ENCODE measurements around the gene SCYGR7.
"Not testable (repeated sequence)": the region's sequence is repeated elsewhere in the genome, so short reads cannot be mapped to it uniquely, and the experiment has no call there.

The SCYGR7 gene

GRCh38 chr2:227756261-227756660 lies 28.1 kb downstream of the SCYGR7 start:
- not testable (repeated sequence) for H3K36me3 ChIP-seq (ENCODE audit: control insufficient read depth, insufficient read depth, low read length); H3K4me3 ChIP-seq (ENCODE audit: extremely low read depth, insufficient read depth, low read length, poor library complexity, severe bottlenecking); H3K27ac ChIP-seq (ENCODE audit: low read depth, low read length, severe bottlenecking); H3K9me3 ChIP-seq (ENCODE audit: control insufficient read depth, low read length); H3K4me1 ChIP-seq (ENCODE audit: control insufficient read depth, insufficient read depth, low read length, poor library complexity, severe bottlenecking)
- 100% methylated on average over 2 of the region's 4 CpGs; no CpG with 5 or more reads in 1 of the 2 experiments for WGBS, 2 experiments (ENCODE audit: insufficient coverage in 2 of 2)

- H3K9me3 ChIP-seq (ENCODE audit: control insufficient read depth, low read length) = no peaks in the 10 kb centered on the region
- H3K36me3 ChIP-seq (ENCODE audit: control insufficient read depth, insufficient read depth, low read length) = no peaks in the 10 kb centered on the region
- H3K4me1 ChIP-seq (ENCODE audit: control insufficient read depth, insufficient read depth, low read length, poor library complexity, severe bottlenecking) = peaks cover 4% of the 10 kb centered on the region
- H3K27ac ChIP-seq (ENCODE audit: low read depth, low read length, severe bottlenecking) = peak overlapping the region; percentile 86
- 57 to 66% methylated on average over 8 to 13 of the region's 13 CpGs for WGBS, 2 experiments (ENCODE audit: insufficient coverage in 2 of 2)
- H3K4me3 ChIP-seq (ENCODE audit: extremely low read depth, insufficient read depth, low read length, poor library complexity, severe bottlenecking) = no peak overlapping the region
Measured at GRCh38 chr2:227759411-227760118, 31.4 kb downstream of the SCYGR7 start.

DNA sequence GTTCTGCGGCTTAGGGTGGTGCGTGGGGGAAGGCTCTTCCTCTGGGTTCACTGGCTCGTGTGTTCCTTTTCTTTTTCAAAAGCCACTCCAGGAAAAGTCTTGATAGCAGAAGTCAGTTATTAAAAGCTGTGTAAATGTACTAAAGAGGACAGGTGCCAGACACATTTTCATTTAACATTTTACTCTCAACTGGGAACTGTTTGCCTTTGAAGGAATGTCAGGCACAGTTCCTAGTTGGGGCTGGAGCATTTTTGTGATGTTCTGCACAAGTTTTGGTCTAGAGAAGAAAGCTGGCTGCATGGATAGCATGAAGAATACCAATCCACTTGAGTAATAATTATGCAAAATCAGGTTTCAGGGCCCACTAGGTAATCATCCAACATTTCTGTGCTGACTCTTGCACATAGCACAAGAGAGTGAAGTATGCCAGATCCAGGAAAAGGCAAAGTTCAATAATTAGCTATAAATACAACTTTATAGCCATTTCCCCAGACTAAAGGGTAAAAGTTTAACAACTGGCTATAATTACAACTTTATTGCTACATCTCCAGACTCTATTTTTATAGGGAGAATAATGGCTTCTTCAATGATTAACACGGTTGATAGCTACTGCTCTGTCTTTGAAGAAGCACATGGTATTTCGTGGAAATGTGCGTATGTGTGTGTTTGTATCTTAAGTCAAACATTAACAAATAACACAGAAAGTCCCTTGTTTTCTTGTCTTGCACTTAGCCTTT lies 33.8 kb downstream of the SCYGR7 start:
- H3K27ac ChIP-seq (ENCODE audit: low read depth, low read length, severe bottlenecking) = no peak overlapping the region
- no peaks in the 10 kb centered on the region for H3K36me3 ChIP-seq (ENCODE audit: control insufficient read depth, insufficient read depth, low read length)
- H3K4me3 ChIP-seq (ENCODE audit: extremely low read depth, insufficient read depth, low read length, poor library complexity, severe bottlenecking) = no peak overlapping the region
- 100% methylated on average over 1 of the region's 6 CpGs for WGBS, 2 experiments (ENCODE audit: insufficient coverage in 2 of 2)
- peaks cover 10% of the 10 kb centered on the region for H3K4me1 ChIP-seq (ENCODE audit: control insufficient read depth, insufficient read depth, low read length, poor library complexity, severe bottlenecking)
- no peaks in the 10 kb centered on the region for H3K9me3 ChIP-seq (ENCODE audit: control insufficient read depth, low read length)

DNA sequence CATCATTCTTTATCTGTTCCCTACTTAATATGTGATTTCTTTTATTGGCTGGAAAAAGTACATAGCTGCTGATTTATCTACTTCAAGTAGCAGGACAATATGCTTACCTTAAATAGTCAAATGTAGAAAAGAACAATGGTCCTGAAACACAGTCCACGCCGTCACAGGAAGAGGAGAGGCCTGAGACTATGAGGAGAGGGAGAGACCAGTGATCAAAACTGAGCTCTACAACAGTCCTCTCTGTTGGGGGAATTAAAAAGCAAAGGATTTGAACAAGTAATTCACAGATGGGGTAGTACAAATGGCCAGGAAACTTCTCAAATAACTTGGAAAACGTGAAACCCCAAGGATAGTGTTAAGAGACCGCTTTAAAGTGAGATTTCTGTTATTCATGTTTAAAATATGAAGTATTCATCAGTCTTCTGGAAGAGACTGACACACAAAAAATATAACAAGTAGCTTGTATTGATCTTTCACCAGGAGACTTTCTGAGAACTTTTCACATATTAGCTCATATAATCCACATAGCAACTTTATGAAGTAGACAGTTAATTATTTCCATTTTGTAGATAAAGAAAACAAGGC lies 37.7 kb downstream of the SCYGR7 start:
- H3K27ac ChIP-seq (ENCODE audit: low read depth, low read length, severe bottlenecking) = no peak overlapping the region
- no peaks in the 10 kb centered on the region for H3K36me3 ChIP-seq (ENCODE audit: control insufficient read depth, insufficient read depth, low read length)
- H3K4me1 ChIP-seq (ENCODE audit: control insufficient read depth, insufficient read depth, low read length, poor library complexity, severe bottlenecking) = peaks cover 5% of the 10 kb centered on the region
- 31 to 42% methylated on average over 3 of the region's 4 CpGs for WGBS, 2 experiments (ENCODE audit: insufficient coverage in 2 of 2)
- H3K9me3 ChIP-seq (ENCODE audit: control insufficient read depth, low read length) = no peaks in the 10 kb centered on the region
- H3K4me3 ChIP-seq (ENCODE audit: extremely low read depth, insufficient read depth, low read length, poor library complexity, severe bottlenecking) = no peak overlapping the region

DNA sequence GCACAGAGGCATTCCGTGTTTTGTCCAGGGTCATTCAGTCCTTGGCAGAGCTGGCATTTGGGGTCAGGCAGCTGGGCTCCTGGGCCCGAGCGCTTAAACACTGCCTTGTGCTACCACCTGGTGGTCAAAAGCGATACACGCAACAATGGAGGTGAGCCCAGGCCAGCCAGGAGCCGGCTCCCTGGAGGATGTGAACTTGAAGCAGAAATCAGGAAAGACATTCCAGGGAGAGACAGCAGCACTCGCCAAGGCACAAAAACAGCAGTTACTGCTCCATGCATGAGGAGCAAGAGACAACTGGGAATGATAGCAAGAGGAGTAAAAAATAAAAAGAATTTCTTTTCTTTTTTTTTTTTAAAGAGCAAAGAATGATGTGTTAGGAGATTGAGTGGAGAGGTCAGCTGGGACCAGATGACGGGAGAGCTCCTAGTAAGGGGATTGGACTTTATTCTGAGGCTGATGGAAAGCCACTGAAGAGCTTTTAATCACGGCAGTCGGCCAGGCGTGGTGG lies 38.3 kb downstream of the SCYGR7 start:
- Histone ChIP-seq H3K27ac (ENCODE audit: low read depth, low read length, severe bottlenecking) (no peak overlapping the region), H3K9me3 (ENCODE audit: control insufficient read depth, low read length) (no peaks in the 10 kb centered on the region), H3K36me3 (ENCODE audit: control insufficient read depth, insufficient read depth, low read length) (no peaks in the 10 kb centered on the region), H3K4me1 (ENCODE audit: control insufficient read depth, insufficient read depth, low read length, poor library complexity, severe bottlenecking) (peaks cover 5% of the 10 kb centered on the region), H3K4me3 (ENCODE audit: extremely low read depth, insufficient read depth, low read length, poor library complexity, severe bottlenecking) (no peak overlapping the region)
- WGBS, 2 experiments (ENCODE audit: insufficient coverage in 2 of 2) = 27 to 42% methylated on average over 10 of the region's 11 CpGs

GRCh38 chr2:227767830-227768229 lies 39.7 kb downstream of the SCYGR7 start:
- Histone ChIP-seq H3K27ac (ENCODE audit: low read depth, low read length, severe bottlenecking) (no peak overlapping the region), H3K4me1 (ENCODE audit: control insufficient read depth, insufficient read depth, low read length, poor library complexity, severe bottlenecking) (peaks cover 5% of the 10 kb centered on the region), H3K36me3 (ENCODE audit: control insufficient read depth, insufficient read depth, low read length) (no peaks in the 10 kb centered on the region), H3K4me3 (ENCODE audit: extremely low read depth, insufficient read depth, low read length, poor library complexity, severe bottlenecking) (no peak overlapping the region), H3K9me3 (ENCODE audit: control insufficient read depth, low read length) (no peaks in the 10 kb centered on the region)
- WGBS, 2 experiments (ENCODE audit: insufficient coverage in 2 of 2) = 90 to 94% methylated on average over 17 to 18 of the region's 22 CpGs

DNA sequence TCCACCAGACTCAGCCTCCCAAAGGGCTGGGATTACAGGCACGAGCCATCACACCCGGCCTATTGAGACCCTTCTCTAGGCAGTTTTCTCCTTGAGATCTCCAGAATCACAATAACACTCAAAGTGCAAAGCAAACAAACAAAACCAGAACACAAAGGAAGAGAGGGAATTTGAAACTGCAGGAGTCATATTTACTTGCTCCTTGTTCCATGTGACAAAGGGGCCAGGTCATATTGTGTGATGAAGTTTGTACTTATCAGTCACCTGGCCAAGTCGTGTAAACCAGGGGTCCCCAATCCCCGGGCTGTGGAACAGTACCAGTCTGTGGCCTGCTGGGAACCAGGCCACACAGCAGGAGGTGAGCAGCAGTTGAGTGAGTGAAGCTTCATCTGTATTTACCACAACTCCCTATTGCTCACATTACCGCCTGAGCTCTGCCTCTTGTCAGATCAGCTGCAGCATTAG lies 44.1 kb downstream of the SCYGR7 start:
- H3K36me3 ChIP-seq (ENCODE audit: control insufficient read depth, insufficient read depth, low read length) = no peaks in the 10 kb centered on the region
- no peaks in the 10 kb centered on the region for H3K9me3 ChIP-seq (ENCODE audit: control insufficient read depth, low read length)
- 70 to 77% methylated on average over 2 to 3 of the region's 5 CpGs for WGBS, 2 experiments (ENCODE audit: insufficient coverage in 2 of 2)
- H3K4me1 ChIP-seq (ENCODE audit: control insufficient read depth, insufficient read depth, low read length, poor library complexity, severe bottlenecking) = no peaks in the 10 kb centered on the region
- H3K27ac ChIP-seq (ENCODE audit: low read depth, low read length, severe bottlenecking) = no peak overlapping the region
- H3K4me3 ChIP-seq (ENCODE audit: extremely low read depth, insufficient read depth, low read length, poor library complexity, severe bottlenecking) = no peak overlapping the region

GRCh38 chr2:227772932-227773331 lies 44.8 kb downstream of the SCYGR7 start:
- H3K9me3 ChIP-seq (ENCODE audit: control insufficient read depth, low read length) = no peaks in the 10 kb centered on the region
- WGBS, 2 experiments (ENCODE audit: insufficient coverage in 2 of 2) = no CpG with 5 or more reads among the region's 2 CpGs

DNA sequence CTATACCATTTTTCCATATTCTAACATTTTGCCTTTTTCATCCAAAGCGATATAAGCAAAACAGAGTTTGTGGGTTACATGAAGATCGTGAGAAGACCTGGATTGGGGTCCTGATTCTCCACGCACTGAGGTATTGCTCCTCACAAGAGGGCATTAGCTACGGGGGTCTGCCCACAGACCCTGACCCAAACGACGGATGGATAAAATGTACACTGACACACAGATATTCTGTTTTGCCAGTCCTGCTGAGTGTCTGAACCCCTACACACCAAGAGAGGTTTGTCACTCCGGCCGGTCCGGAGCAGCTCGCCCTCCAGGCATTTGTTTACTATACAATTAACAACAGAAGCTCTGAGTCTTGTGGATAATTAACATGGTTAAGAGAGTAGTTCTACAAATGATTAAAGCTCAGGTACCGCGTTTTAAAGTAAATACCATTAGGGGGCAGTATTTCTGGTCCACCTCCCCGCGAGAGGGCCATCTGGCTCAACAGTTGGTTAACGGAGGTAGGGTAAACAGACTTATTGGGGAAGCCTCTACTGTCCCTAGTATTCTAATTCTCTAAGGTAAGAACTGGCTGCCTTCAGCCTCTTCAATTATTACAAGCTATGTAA lies 46.0 kb downstream of the SCYGR7 start:
- Histone ChIP-seq H3K4me1 (ENCODE audit: control insufficient read depth, insufficient read depth, low read length, poor library complexity, severe bottlenecking) (no peaks in the 10 kb centered on the region), H3K9me3 (ENCODE audit: control insufficient read depth, low read length) (no peaks in the 10 kb centered on the region), H3K27ac (ENCODE audit: low read depth, low read length, severe bottlenecking) (no peak overlapping the region), H3K36me3 (ENCODE audit: control insufficient read depth, insufficient read depth, low read length) (no peaks in the 10 kb centered on the region), H3K4me3 (ENCODE audit: extremely low read depth, insufficient read depth, low read length, poor library complexity, severe bottlenecking) (no peak overlapping the region)
- 97 to 98% methylated on average over 6 of the region's 15 CpGs for WGBS, 2 experiments (ENCODE audit: insufficient coverage in 2 of 2)

More at GRCh38 chr2:227772932-227773331, 44.8 kb downstream of the SCYGR7 start:
- Histone ChIP-seq H3K27ac (ENCODE audit: low read depth, low read length, severe bottlenecking) (no peak overlapping the region), H3K4me3 (ENCODE audit: extremely low read depth, insufficient read depth, low read length, poor library complexity, severe bottlenecking) (no peak overlapping the region), H3K36me3 (ENCODE audit: control insufficient read depth, insufficient read depth, low read length) (no peaks in the 10 kb centered on the region), H3K4me1 (ENCODE audit: control insufficient read depth, insufficient read depth, low read length, poor library complexity, severe bottlenecking) (no peaks in the 10 kb centered on the region)
